Measurements from ENCODE around the gene RALB. TPM values are rescaled to one million over a fixed set of nuclear protein-coding genes. Genes with fewer than 3 reads are reported as not detected.

RALB gene
- total and polyA plus RNA-seq, 7 donors, result 25.6 to 72.3 (median 38.1) TPM

- WGBS, 3 donors, result 91 to 98% (median 95%) methylated on average over 8 of the region's 8 CpGs
- Histone ChIP-seq H3K27me3 (ENCODE audit: insufficient read depth in 3 of 3, low read length in 2 of 3) (no peaks in the 10 kb centered on the region), H3K27ac (no peak overlapping the region), H3K4me3 (no peak overlapping the region), H3K36me3 (ENCODE audit: insufficient read depth in 1 of 2, low read depth in 1 of 2) (peaks cover 0 to 20% of the 10 kb centered on the region in 2 donors), H3K4me1 (no peaks in the 10 kb centered on the region), H3K9me3 (no peaks in the 10 kb centered on the region)
- TF ChIP-seq CTCF (IDR thresholded peaks at IDR 0.05), result no peak
- ATAC-seq, result no peak
- DNase-seq, result no peak
- intact Hi-C loops (cut with DNase I), result no loop called here
Measured at GRCh38 chr2:120275617-120276400, 23.2 kb downstream of the RALB start.

- WGBS, 3 donors, result 85 to 98% (median 96%) methylated on average over 19 of the region's 19 CpGs
- no peak for DNase-seq
- ATAC-seq, result no peak
- no peaks in the 10 kb centered on the region for H3K9me3 ChIP-seq
- no peaks in the 10 kb centered on the region for H3K27me3 ChIP-seq (ENCODE audit: insufficient read depth in 3 of 3, low read length in 2 of 3)
- no peaks in the 10 kb centered on the region for H3K4me1 ChIP-seq
- intact Hi-C loops (cut with DNase I), result no loop called here
- H3K27ac ChIP-seq, result no peak overlapping the region
- H3K4me3 ChIP-seq, result no peak overlapping the region
- peaks cover 0 to 20% of the 10 kb centered on the region in 2 donors for H3K36me3 ChIP-seq (ENCODE audit: insufficient read depth in 1 of 2, low read depth in 1 of 2)
- no peak for TF ChIP-seq CTCF (IDR thresholded peaks at IDR 0.05)
Measured at GRCh38 chr2:120277505-120278205, 25.0 kb downstream of the RALB start.

- H3K4me1 ChIP-seq, result no peaks in the 10 kb centered on the region
- TF ChIP-seq CTCF (IDR thresholded peaks at IDR 0.05), result no peak
- no peaks in the 10 kb centered on the region for H3K27me3 ChIP-seq (ENCODE audit: insufficient read depth in 3 of 3, low read length in 2 of 3)
- H3K9me3 ChIP-seq, result no peaks in the 10 kb centered on the region
- 87 to 89% (median 89%) methylated on average over 10 of the region's 10 CpGs for WGBS, 3 donors
- ATAC-seq (no peak), DNase-seq (no peak)
- H3K27ac ChIP-seq, result no peak overlapping the region
- intact Hi-C loops (cut with DNase I), result no loop called here
- no peak overlapping the region for H3K4me3 ChIP-seq
- H3K36me3 ChIP-seq (ENCODE audit: insufficient read depth in 1 of 2, low read depth in 1 of 2), result peaks cover 0 to 20% of the 10 kb centered on the region in 2 donors
Measured at GRCh38 chr2:120278901-120279300, 26.2 kb downstream of the RALB start.

GRCh38 chr2:120279708-120280107 is 27.1 kb downstream of the RALB start:
- H3K27ac ChIP-seq, result no peak overlapping the region
- no peaks in the 10 kb centered on the region for H3K27me3 ChIP-seq (ENCODE audit: insufficient read depth in 3 of 3, low read length in 2 of 3)
- H3K9me3 ChIP-seq, result no peaks in the 10 kb centered on the region
- DNase-seq (no peak), ATAC-seq (no peak)
- H3K4me1 ChIP-seq, result no peaks in the 10 kb centered on the region
- H3K4me3 ChIP-seq, result no peak overlapping the region
- TF ChIP-seq CTCF (IDR thresholded peaks at IDR 0.05), result no peak
- WGBS, 3 donors, result 94 to 97% (median 97%) methylated on average over 14 of the region's 14 CpGs
- intact Hi-C loops (cut with DNase I), result no loop called here
- H3K36me3 ChIP-seq (ENCODE audit: insufficient read depth in 1 of 2, low read depth in 1 of 2), result peaks cover 0 to 20% of the 10 kb centered on the region in 2 donors
